K562 (cell line): Measurements from ENCODE around the gene MRPL38. TPM values are rescaled to one million over a fixed set of nuclear protein-coding genes. Genes with fewer than 3 reads are reported as not detected.

Experiments
- CC2D1A ChIP-seq: fragments of 450-650 bp; IDR thresholded peaks from 2 replicates; pipeline ENCODE4 v1.6.1; 2017; ENCODE audit warnings: mild to moderate bottlenecking
- EP400 ChIP-seq: fragments of 450-650 bp; IDR thresholded peaks from 2 replicates; pipeline ENCODE4 v1.6.1; 2017; ENCODE audit warnings: antibody characterized with exemption, mild to moderate bottlenecking, moderate library complexity
- GABPB2 ChIP-seq: fragments of 250-450 bp; sonication (Bioruptor Pico); conservative IDR thresholded peaks from 2 replicates; pipeline ENCODE4 v1.5.1; 2021; ENCODE audit warnings: mild to moderate bottlenecking
- HOXB6 ChIP-seq: fragments of 250-450 bp; sonication (Bioruptor Pico); IDR thresholded peaks from 2 replicates; pipeline ENCODE4 v1.5.1; 2022; ENCODE audit warnings: mild to moderate bottlenecking, borderline replicate concordance
- ID3 ChIP-seq, 2 experiments: fragments of 250-450 bp in 1 of 2; fragments of 450-650 bp in 1 of 2; sonication (Bioruptor Pico) in 1 of 2; IDR thresholded peaks; 2 replicates each; pipeline versions ENCODE4 v1.6.1 to v1.8.0; 2016 to 2021; ENCODE audit warnings: mild to moderate bottlenecking in 2 of 2, moderate library complexity in 2 of 2, missing compliant biosample characterization in 1 of 2, missing genetic modification characterization in 1 of 2
- MECOM ChIP-seq: fragments of 250-450 bp; sonication (Bioruptor Pico); IDR thresholded peaks from 2 replicates; pipeline ENCODE4 v1.8.0; 2022; ENCODE audit warnings: inconsistent platforms
- NR2C1 ChIP-seq, 2 experiments: fragments of 450-650 bp; IDR thresholded peaks; 2 replicates each; pipeline ENCODE4 v1.6.1; 2017; ENCODE audit warnings: mild to moderate bottlenecking in 2 of 2, antibody characterized with exemption in 1 of 2, inconsistent platforms in 1 of 2, missing compliant biosample characterization in 1 of 2, missing genetic modification characterization in 1 of 2
- NR2F6 ChIP-seq: fragments of 450-650 bp; formaldehyde crosslinking; IDR thresholded peaks from 2 replicates; pipeline ENCODE4 v1.4.0; 2020; ENCODE audit warnings: mild to moderate bottlenecking
- PHB2 ChIP-seq: fragments of 450-650 bp; IDR thresholded peaks from 2 replicates; pipeline ENCODE4 v1.6.1; 2017; ENCODE audit warnings: low read depth
- SIN3B ChIP-seq: fragments of 450-650 bp; IDR thresholded peaks from 2 replicates; pipeline ENCODE4 v1.6.1; 2017; ENCODE audit warnings: low read depth, mild to moderate bottlenecking, moderate library complexity
- SMARCE1 ChIP-seq: fragments of 450-650 bp; IDR thresholded peaks from 2 replicates; pipeline ENCODE4 v1.7.1; 2016; ENCODE audit warnings: mild to moderate bottlenecking
- TEAD1 ChIP-seq, 2 experiments: fragments of 450-650 bp in 1 of 2; sonication (generic) in 1 of 2; formaldehyde crosslinking; IDR thresholded peaks; 2 replicates each; pipeline versions ENCODE4 v1.4.0 to v1.8.0; 2020 to 2022; ENCODE audit warnings: mild to moderate bottlenecking in 2 of 2, missing genetic modification reagents in 1 of 2
- ZBTB49 ChIP-seq: sonication (generic); formaldehyde crosslinking; IDR thresholded peaks from 2 replicates; pipeline ENCODE4 v1.8.0; 2022; ENCODE audit warnings: missing genetic modification reagents, mild to moderate bottlenecking, borderline replicate concordance
- ZEB2 ChIP-seq: fragments of 450-650 bp; IDR thresholded peaks from 2 replicates; pipeline ENCODE4 v1.6.1; 2016
- ZFPM2 ChIP-seq: fragments of 250-450 bp; sonication (Bioruptor Pico); IDR thresholded peaks from 2 replicates; pipeline ENCODE4 v1.5.1; 2022; ENCODE audit warnings: mild to moderate bottlenecking
- ZNF184 ChIP-seq: sonication (generic); formaldehyde crosslinking; IDR thresholded peaks from 2 replicates; pipeline ENCODE4 v1.5.0; 2020; ENCODE audit warnings: missing genetic modification reagents
- ZNF431 ChIP-seq: sonication (generic); formaldehyde crosslinking; IDR thresholded peaks from 2 replicates; pipeline ENCODE4 v1.8.0; 2022; ENCODE audit warnings: mild to moderate bottlenecking, missing genetic modification reagents
- ZNF512 ChIP-seq: IDR thresholded peaks from 2 replicates; pipeline ENCODE4 v1.6.1; 2016; ENCODE audit warnings: missing genetic modification characterization, missing compliant biosample characterization
- ZNF609 ChIP-seq: sonication (generic); formaldehyde crosslinking; IDR thresholded peaks from 2 replicates; pipeline ENCODE4 v1.8.1; 2023; ENCODE audit warnings: missing genetic modification reagents, mild to moderate bottlenecking, borderline replicate concordance
- ZNF830 ChIP-seq: fragments of 250-450 bp; sonication (Bioruptor Pico); IDR thresholded peaks from 2 replicates; pipeline ENCODE4 v1.5.0; 2021; ENCODE audit warnings: mild to moderate bottlenecking
- polyA plus RNA-seq, 8 experiments: library from polyadenylated mRNA; depleted of rRNA in 4 of 8; stranded (reverse) in 5 of 8; unstranded in 3 of 8; fragments of >200 nt; fragmentation: Nextera tagmentation in 2 of 8; fragmentation: Illumina TruSeq in 1 of 8; extraction: Ambion mirVana in 2 of 8; extraction: Trizol in 1 of 8; gene quantifications; 2 replicates each; pipeline versions ENCODE4 v1.2.1 to v1.2.3, GENCODE V29; 2011 to 2014; ENCODE audit warnings: inconsistent platforms in 1 of 8, missing spikeins in 1 of 8
- total RNA-seq, 7 experiments: library from RNA; depleted of rRNA in 6 of 7; stranded (reverse); fragments of >200 nt in 6 of 7; fragmentation: Illumina TruSeq in 2 of 7; extraction: Trizol in 2 of 7; gene quantifications; 2 replicates each; pipeline versions ENCODE4 v1.2.1 to v1.2.3, GENCODE V29; 2011 to 2021; ENCODE audit warnings: low replicate concordance in 1 of 7

The MRPL38 gene
- total and polyA plus RNA-seq, 9 of the 15 experiments (the other 6 are each of a cell fraction or from before 2014, with no cell fraction given), result 4.5 to 154 (median 48.5) TPM

GRCh38 chr17:75856062-75856756 is 48.5 kb downstream of the MRPL38 start (continued):
- no peak for TF ChIP-seq ZNF609 (CRISPR knock-in tag)
- TF ChIP-seq SMARCE1, result no peak
- TF ChIP-seq ZEB2, result no peak
- no peak for TF ChIP-seq PHB2
- no peak for TF ChIP-seq ZNF512 (tag)
- TF ChIP-seq SIN3B, result peak; percentile 56; the same call in 1 of the 2 replicates
- TF ChIP-seq ID3 (CRISPR knock-in tag; IDR thresholded peaks at IDR 0.05), result no peak
- TF ChIP-seq ID3 (tag; IDR thresholded peaks at IDR 0.05), result peak; percentile 2; the same call in 1 of the 2 replicates
- no peak for TF ChIP-seq ZNF184 (CRISPR knock-in tag)
- TF ChIP-seq ZNF431, result peak; percentile 49; the same call in 1 of the 2 replicates
- no peak for TF ChIP-seq NR2C1 (IDR thresholded peaks at IDR 0.05)
- TF ChIP-seq NR2C1 (tag; IDR thresholded peaks at IDR 0.05), result no peak
- TF ChIP-seq GABPB2, result no peak
- no peak for TF ChIP-seq HOXB6
- no peak for TF ChIP-seq MECOM (CRISPR knock-in tag)
- TF ChIP-seq ZNF830, result no peak
- TF ChIP-seq EP400, result peak; percentile 71
- no peak for TF ChIP-seq TEAD1 (CRISPR knock-in tag; IDR thresholded peaks at IDR 0.05)
- TF ChIP-seq NR2F6 (CRISPR knock-in tag), result 0 out of 2 replicates have a peak, but pooled peaks have one; percentile 2
- no peak for TF ChIP-seq CC2D1A
- TF ChIP-seq ZBTB49, result no peak
- no peak for TF ChIP-seq ZFPM2
